GM23338 (cell line): ENCODE data around the gene CSTF2. TPM values are rescaled to one million over a fixed set of nuclear protein-coding genes. Genes with fewer than 3 reads are reported as not detected.

Source experiments
- ATAC-seq: fragments of 200-7000 bp; cut with Tn5 transposase; 3 replicates; pipeline ENCODE4 v1.9.1; 2020
- DNase-seq: peaks from one replicate; pipeline ENCODE4 v3.0.0-alpha.2; 2015; ENCODE audit warnings: low spot score
- H2AFZ ChIP-seq: fragments of 200-600 bp; sonication (generic); 2 replicates; pipeline ENCODE4 v1.8.0; 2016; ENCODE audit warnings: antibody characterized with exemption, mild to moderate bottlenecking, moderate library complexity
- H3F3A ChIP-seq: fragments of 200-600 bp; sonication (generic); replicated peaks from 2 replicates; pipeline ENCODE4 v1.8.0; 2017; ENCODE audit warnings: antibody characterized with exemption, mixed run types, low read depth
- H3K27ac ChIP-seq: fragments of 200-600 bp; sonication (generic); 2 replicates; pipeline ENCODE4 v1.6.1; 2016; ENCODE audit warnings: low read depth
- H3K27me3 ChIP-seq: fragments of 200-600 bp; sonication (generic); 2 replicates; pipeline ENCODE4 v1.8.0; 2016; ENCODE audit warnings: mild to moderate bottlenecking, mixed run types, moderate library complexity; ENCODE audit not compliant: insufficient read depth
- H3K36me3 ChIP-seq: fragments of 200-600 bp; sonication (generic); 2 replicates; pipeline ENCODE4 v1.8.0; 2016; ENCODE audit warnings: mild to moderate bottlenecking; ENCODE audit not compliant: insufficient read depth
- H3K4me1 ChIP-seq: fragments of 200-600 bp; sonication (generic); 2 replicates; pipeline ENCODE4 v1.8.0; 2016; ENCODE audit warnings: mild to moderate bottlenecking, moderate library complexity; ENCODE audit not compliant: insufficient read depth
- H3K4me2 ChIP-seq: fragments of 200-600 bp; sonication (generic); 2 replicates; pipeline ENCODE4 v1.7.1; 2017; ENCODE audit warnings: mixed run types
- H3K4me3 ChIP-seq: fragments of 200-600 bp; sonication (generic); 2 replicates; pipeline ENCODE4 v1.6.1; 2016; ENCODE audit warnings: mixed run types
- H3K79me2 ChIP-seq: fragments of 200-600 bp; sonication (generic); replicated peaks from 2 replicates; pipeline ENCODE4 v1.8.0; 2017; ENCODE audit warnings: mild to moderate bottlenecking; ENCODE audit not compliant: insufficient read depth
- H3K9me2 ChIP-seq: fragments of 200-600 bp; sonication (generic); 2 replicates; pipeline ENCODE4 v1.8.0; 2017; ENCODE audit not compliant: insufficient read depth
- H4K20me1 ChIP-seq: fragments of 200-600 bp; sonication (generic); replicated peaks from 2 replicates; pipeline ENCODE4 v1.8.0; 2017; ENCODE audit warnings: mild to moderate bottlenecking; ENCODE audit not compliant: insufficient read depth
- H3K27ac Mint-ChIP-seq: 2 replicates; pipeline ENCODE4 v1.8.0; 2020; ENCODE audit warnings: inconsistent platforms, mild to moderate bottlenecking, moderate library complexity, mixed read lengths
- H3K27me3 Mint-ChIP-seq: 3 replicates; pipeline ENCODE4 v1.8.0; 2022; ENCODE audit warnings: low read depth, mild to moderate bottlenecking, moderate library complexity, mixed read lengths, inconsistent platforms; ENCODE audit not compliant: insufficient read depth, poor library complexity
- H3K36me3 Mint-ChIP-seq: 3 replicates; pipeline ENCODE4 v1.8.0; 2021; ENCODE audit warnings: low read depth, mild to moderate bottlenecking, inconsistent platforms, moderate library complexity, mixed read lengths
- H3K4me1 Mint-ChIP-seq: 3 replicates; pipeline ENCODE4 v1.8.0; 2020; ENCODE audit warnings: mild to moderate bottlenecking, inconsistent platforms, mixed read lengths
- H3K4me3 Mint-ChIP-seq: 3 replicates; pipeline ENCODE4 v1.8.0; 2021; ENCODE audit warnings: moderate library complexity, mild to moderate bottlenecking, inconsistent platforms, mixed read lengths
- H3K9me3 Mint-ChIP-seq: 3 replicates; pipeline ENCODE4 v1.8.0; 2020; ENCODE audit warnings: moderate library complexity, mild to moderate bottlenecking, inconsistent platforms, mixed read lengths
- CTCF ChIP-seq, 2 experiments: fragments of 200-600 bp in 1 of 2; sonication (generic) in 1 of 2; conservative IDR thresholded peaks; 2 replicates each; pipeline versions ENCODE4 v1.5.1 to v1.6.1; 2016 to 2017; ENCODE audit warnings: antibody characterized with exemption in 2 of 2, low read depth in 2 of 2, mild to moderate bottlenecking in 2 of 2, moderate library complexity in 1 of 2
- ETS1 ChIP-seq: IDR thresholded peaks from 2 replicates; pipeline ENCODE4 v1.6.1; 2016; ENCODE audit warnings: antibody characterized with exemption
- EZH2 ChIP-seq: fragments of 200-600 bp; sonication (generic); IDR thresholded peaks from one replicate; pipeline ENCODE4 v1.8.0; 2017; ENCODE audit warnings: antibody characterized with exemption, mild to moderate bottlenecking, low read depth; ENCODE audit not compliant: unreplicated experiment
- NANOG ChIP-seq: IDR thresholded peaks from 2 replicates; pipeline ENCODE4 v1.6.1; 2016; ENCODE audit warnings: antibody characterized with exemption, borderline replicate concordance
- STAT1 ChIP-seq: IDR thresholded peaks from one replicate; pipeline ENCODE4 v1.6.1; 2016; ENCODE audit warnings: antibody characterized with exemption; ENCODE audit not compliant: unreplicated experiment
- ZNF114 ChIP-seq: fragments of 250-450 bp; sonication (Bioruptor Pico); IDR thresholded peaks from 2 replicates; pipeline ENCODE4 v1.5.0; 2020; ENCODE audit warnings: mild to moderate bottlenecking, moderate library complexity
- ZNF462 ChIP-seq: fragments of 250-450 bp; sonication (Bioruptor Pico); IDR thresholded peaks from 2 replicates; pipeline ENCODE4 v1.5.0; 2020; ENCODE audit warnings: mild to moderate bottlenecking, moderate library complexity
- polyA plus RNA-seq: library from polyadenylated mRNA; unstranded; fragments of >200 nt; fragmentation: Nextera tagmentation; extraction: Ambion mirVana; gene quantifications from 2 replicates; pipeline ENCODE4 v1.2.1, GENCODE V29; 2016
- total RNA-seq: library from RNA; depleted of rRNA; stranded (reverse); fragments of >200 nt; shearing (Covaris generic); gene quantifications from 2 replicates; pipeline ENCODE4 v1.2.3, GENCODE V29; 2014

Gene CSTF2
- total and polyA plus RNA-seq, 2 experiments from 2014 or later: 24.4 to 30.1 TPM

- TF ChIP-seq ZNF462 (CRISPR knock-in tag) (no peak), ZNF114 (no peak), ETS1 (no peak), NANOG (no peak), EZH2 (no peak), CTCF (conservative IDR thresholded peaks at IDR 0.05; ENCODE audit: low read depth in 2 of 2) (no peak), STAT1 (no peak)
Measured at GRCh38 chrX:100819534-100819836, 706 bp upstream of the CSTF2 start (continued).

GRCh38 chrX:100829730-100830129, 9.5 kb downstream of the CSTF2 start:
- no peak for ATAC-seq
- Mint-ChIP-seq H3K36me3 (peaks cover 55% of the 10 kb centered on the region), H3K4me3 (no peak overlapping the region), H3K27ac (no peak overlapping the region), H3K4me1 (no peaks in the 10 kb centered on the region), H3K27me3 (no peaks in the 10 kb centered on the region), H3K9me3 (no peaks in the 10 kb centered on the region)
- H3F3A ChIP-seq: no peaks in the 10 kb centered on the region
- DNase-seq: no peak
- no peaks in the 10 kb centered on the region for H3K9me2 ChIP-seq
- H3K4me2 ChIP-seq: no peak overlapping the region
- H3K36me3 ChIP-seq: peaks cover 28% of the 10 kb centered on the region
- H3K4me3 ChIP-seq: no peak overlapping the region
- H3K79me2 ChIP-seq: no peaks in the 10 kb centered on the region
- no peak overlapping the region for H2AFZ ChIP-seq
- H4K20me1 ChIP-seq: no peaks in the 10 kb centered on the region
- H3K4me1 ChIP-seq: no peaks in the 10 kb centered on the region
- no peaks in the 10 kb centered on the region for H3K27me3 ChIP-seq
- no peak overlapping the region for H3K27ac ChIP-seq
- TF ChIP-seq CTCF (conservative IDR thresholded peaks at IDR 0.05; ENCODE audit: low read depth in 2 of 2) (no peak), ZNF114 (no peak)
